GM13977 (cell line): Measurements from ENCODE around the gene EHF.

Experiments
- DNase-seq: peaks from one replicate; pipeline ENCODE4 v3.0.0; 2012; ENCODE audit warnings: low spot score
- CTCF ChIP-seq: IDR thresholded peaks from 2 replicates; pipeline ENCODE4 v1.5.1; 2012; ENCODE audit warnings: mild to moderate bottlenecking, control low read depth; ENCODE audit not compliant: insufficient read depth; ENCODE audit errors: extremely low read depth, missing control alignments
- in situ Hi-C: fragments of 300-500 bp; cut with MboI; formaldehyde crosslinking; loops from one replicate; pipeline ENCODE4 v1.12.0; 2022; ENCODE audit warnings: low sequenced_read_pairs, low pct_unique_long_range_greater_than_20kb, mixed read lengths, inconsistent platforms; ENCODE audit not compliant: unreplicated experiment

Gene EHF

DNA sequence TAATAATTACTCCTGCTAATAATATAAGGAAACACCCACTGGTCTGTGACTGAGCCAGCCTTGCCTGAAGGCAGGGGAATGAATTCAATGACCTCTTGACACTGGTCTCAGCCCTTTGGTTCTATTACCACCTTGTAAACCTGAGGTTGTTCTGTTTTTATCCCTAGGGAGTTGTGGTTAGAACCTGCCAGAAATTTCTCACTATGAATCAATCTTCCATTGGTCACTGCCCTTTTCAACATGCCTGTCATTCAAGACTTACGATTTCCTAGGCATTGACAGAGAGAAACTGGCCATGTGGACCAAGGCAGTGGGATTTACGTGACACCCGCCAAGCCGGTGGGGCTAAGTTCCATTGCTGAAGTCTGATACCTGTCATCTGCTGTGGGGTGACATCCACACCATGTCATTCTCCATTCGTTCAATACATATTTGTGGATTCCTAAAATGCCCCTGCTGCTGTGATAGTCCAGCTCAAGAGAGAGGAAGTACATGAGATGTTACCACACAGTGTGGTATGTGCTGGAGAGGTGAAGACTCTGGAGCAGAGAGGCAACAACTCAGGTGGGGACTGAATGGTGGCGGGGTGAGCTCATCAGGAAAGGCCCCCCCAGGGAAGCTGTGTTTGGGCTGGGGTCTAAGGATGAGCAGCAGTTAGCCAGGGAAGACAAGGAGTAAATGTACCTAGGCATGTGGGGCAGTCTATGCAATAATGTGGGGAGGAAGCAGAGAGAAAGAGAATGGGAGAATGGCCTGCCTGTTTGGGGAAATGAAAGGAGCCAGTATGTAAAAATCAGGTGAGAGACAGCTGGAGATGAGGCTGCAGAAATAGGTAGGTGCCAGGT lies 15.2 kb upstream of the EHF start:
- DNase-seq: no peak
- in situ Hi-C loops: no loop called here
- no peak for TF ChIP-seq CTCF

GRCh38 chr11:34606326-34607120 lies 14.4 kb upstream of the EHF start:
- no peak for TF ChIP-seq CTCF
- in situ Hi-C loops: no loop called here

DNA sequence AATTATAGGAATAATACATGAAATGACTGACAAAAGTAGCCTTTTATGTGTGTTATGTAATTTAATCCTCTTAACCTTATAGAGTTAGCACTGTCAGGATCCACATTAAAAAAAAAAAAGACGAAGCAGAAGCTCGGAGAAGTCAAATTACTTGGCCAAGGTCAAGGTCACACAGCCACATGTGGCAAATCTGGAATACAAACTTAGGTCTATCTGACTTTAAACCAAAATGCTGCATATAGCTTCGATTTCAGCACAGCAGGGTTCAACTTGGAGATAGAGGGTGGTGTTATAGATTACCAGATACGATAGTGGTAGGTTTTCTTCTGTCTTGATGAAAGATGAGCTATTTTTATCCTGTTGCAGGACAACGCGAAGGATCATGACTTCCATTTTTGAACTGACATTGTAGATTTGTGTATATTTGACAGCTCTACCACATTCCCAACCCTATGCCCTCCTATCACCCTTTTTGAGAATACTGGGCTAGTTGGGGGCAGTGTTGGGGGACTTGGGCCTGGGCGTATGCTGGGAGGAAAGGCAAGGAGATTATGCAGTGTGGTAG lies 11.6 kb upstream of the EHF start:
- TF ChIP-seq CTCF: no peak
- DNase-seq: no peak
- in situ Hi-C loops: no loop called here

More at GRCh38 chr11:34606326-34607120, 14.4 kb upstream of the EHF start:
- DNase-seq: no peak

GRCh38 chr11:34609850-34610249 lies 11.0 kb upstream of the EHF start:
- DNase-seq: no peak
- TF ChIP-seq CTCF: no peak
- in situ Hi-C loops: no loop called here

GRCh38 chr11:34610324-34611041 lies 10.4 kb upstream of the EHF start:
- TF ChIP-seq CTCF: no peak
- in situ Hi-C loops: no loop called here
- DNase-seq: no peak

- DNase-seq: no peak
- TF ChIP-seq CTCF: no peak
- in situ Hi-C loops: no loop called here
Observed at GRCh38 chr11:34613015-34613414, 7.9 kb upstream of the EHF start.
